ENCODE data around the gene ZNF318.
A peak's percentile ranks its signal among the peaks of the same experiment; 100 is the strongest.
"Not testable (repeated sequence)": the region's sequence is repeated elsewhere in the genome, so short reads cannot be mapped to it uniquely, and the experiment has no call there.

Gene ZNF318

GRCh38 chr6:43376551-43376981 is 7.1 kb upstream of the ZNF318 start:
- Histone ChIP-seq H3K27me3 (no peaks in the 10 kb centered on the region), H3K36me3 (no peaks in the 10 kb centered on the region), H3K4me1 (no peaks in the 10 kb centered on the region), H3K9me3 (no peaks in the 10 kb centered on the region), H3K4me3 (ENCODE audit: low read depth, low read length) (no peak overlapping the region)
- no peak for TF ChIP-seq CTCF (IDR thresholded peaks at IDR 0.05; ENCODE audit: low read depth, low read length)
- DNase-seq: no peak

- Histone ChIP-seq H3K27me3 (no peaks in the 10 kb centered on the region), H3K4me1 (no peaks in the 10 kb centered on the region), H3K36me3 (no peaks in the 10 kb centered on the region), H3K4me3 (ENCODE audit: low read depth, low read length) (no peak overlapping the region), H3K9me3 (no peaks in the 10 kb centered on the region)
- no peak for TF ChIP-seq CTCF (IDR thresholded peaks at IDR 0.05; ENCODE audit: low read depth, low read length)
- DNase-seq: no peak
These were observed 6.2 kb upstream of the ZNF318 start for GRCh38 chr6:43375693-43376092.

DNA sequence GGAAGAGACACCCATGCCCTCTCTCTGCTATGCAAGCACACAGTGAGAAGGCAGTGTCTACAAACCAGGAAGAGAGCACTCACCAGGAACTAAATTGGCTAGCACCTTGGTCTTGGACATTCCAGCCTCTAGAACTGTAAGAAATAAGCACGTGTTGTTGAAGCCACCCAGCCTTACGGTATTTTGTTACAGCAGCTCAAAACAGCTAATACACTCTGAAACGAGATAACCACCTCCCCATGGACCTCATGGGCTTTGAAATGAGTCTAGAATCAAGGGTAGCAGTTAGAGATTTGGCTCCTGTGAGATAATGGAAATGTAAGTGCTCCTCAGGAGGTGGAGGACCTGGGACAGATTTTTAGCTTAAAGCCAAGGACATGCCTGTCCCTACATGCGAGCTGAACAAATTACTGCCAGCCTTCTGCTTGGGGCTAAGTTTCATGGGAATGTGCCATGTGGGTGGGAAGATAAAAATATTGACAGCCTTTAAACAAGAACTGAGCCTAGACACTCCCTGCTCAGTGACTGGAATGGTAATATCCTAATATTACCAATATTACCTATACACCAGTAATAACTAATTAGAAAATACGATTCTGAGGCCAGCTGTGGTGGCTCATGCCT is 3.9 kb upstream of the ZNF318 start:
- no peak overlapping the region for H3K4me3 ChIP-seq (ENCODE audit: low read depth, low read length)
- no peaks in the 10 kb centered on the region for H3K27me3 ChIP-seq
- no peaks in the 10 kb centered on the region for H3K36me3 ChIP-seq
- no peak for DNase-seq
- peaks cover 3% of the 10 kb centered on the region for H3K4me1 ChIP-seq
- TF ChIP-seq CTCF (IDR thresholded peaks at IDR 0.05; ENCODE audit: low read depth, low read length): no peak
- H3K9me3 ChIP-seq: no peaks in the 10 kb centered on the region

DNA sequence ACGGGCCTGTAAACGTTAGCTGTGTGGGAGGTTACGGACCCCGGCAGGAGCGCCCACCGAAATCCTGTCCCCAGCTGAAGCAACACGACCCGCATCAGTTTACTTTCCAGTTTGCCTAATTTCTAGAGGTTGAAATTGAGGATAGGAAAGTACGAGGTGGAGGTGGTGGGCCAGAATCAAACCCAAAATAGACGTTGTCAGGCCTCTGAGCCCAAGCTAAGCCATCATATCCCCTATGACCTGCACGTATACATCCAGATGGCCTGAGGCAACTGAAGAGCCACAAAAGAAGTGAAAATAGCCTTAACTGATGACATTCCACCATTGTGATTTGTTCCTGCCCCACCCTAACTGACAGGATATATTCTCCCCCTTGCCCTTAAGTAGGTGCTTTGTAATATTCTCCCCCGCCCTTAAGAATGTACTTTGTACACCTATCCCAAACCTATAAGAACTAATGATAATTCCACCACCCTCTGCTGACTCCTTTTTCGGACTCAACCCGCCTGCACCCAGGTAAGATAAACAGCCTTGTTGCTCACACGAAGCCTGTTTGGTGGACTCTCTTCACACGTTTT is 645 bp upstream of the ZNF318 start:
- not testable (repeated sequence) for H3K9me3 ChIP-seq, DNase-seq, H3K27me3 ChIP-seq, H3K4me1 ChIP-seq, H3K36me3 ChIP-seq
- H3K4me3 ChIP-seq (ENCODE audit: low read depth, low read length): peak overlapping the region; percentile 40

- peak; percentile 84 for DNase-seq
- peak overlapping the region; percentile 68 for H3K4me3 ChIP-seq (ENCODE audit: low read depth, low read length)
- TF ChIP-seq CTCF (IDR thresholded peaks at IDR 0.05; ENCODE audit: low read depth, low read length): no peak
- no peaks in the 10 kb centered on the region for H3K27me3 ChIP-seq
- H3K4me1 ChIP-seq: peaks cover 3% of the 10 kb centered on the region
- no peaks in the 10 kb centered on the region for H3K9me3 ChIP-seq
- H3K36me3 ChIP-seq: peaks cover 6% of the 10 kb centered on the region
These were observed 937 bp downstream of the ZNF318 start for GRCh38 chr6:43368259-43369160.

DNA sequence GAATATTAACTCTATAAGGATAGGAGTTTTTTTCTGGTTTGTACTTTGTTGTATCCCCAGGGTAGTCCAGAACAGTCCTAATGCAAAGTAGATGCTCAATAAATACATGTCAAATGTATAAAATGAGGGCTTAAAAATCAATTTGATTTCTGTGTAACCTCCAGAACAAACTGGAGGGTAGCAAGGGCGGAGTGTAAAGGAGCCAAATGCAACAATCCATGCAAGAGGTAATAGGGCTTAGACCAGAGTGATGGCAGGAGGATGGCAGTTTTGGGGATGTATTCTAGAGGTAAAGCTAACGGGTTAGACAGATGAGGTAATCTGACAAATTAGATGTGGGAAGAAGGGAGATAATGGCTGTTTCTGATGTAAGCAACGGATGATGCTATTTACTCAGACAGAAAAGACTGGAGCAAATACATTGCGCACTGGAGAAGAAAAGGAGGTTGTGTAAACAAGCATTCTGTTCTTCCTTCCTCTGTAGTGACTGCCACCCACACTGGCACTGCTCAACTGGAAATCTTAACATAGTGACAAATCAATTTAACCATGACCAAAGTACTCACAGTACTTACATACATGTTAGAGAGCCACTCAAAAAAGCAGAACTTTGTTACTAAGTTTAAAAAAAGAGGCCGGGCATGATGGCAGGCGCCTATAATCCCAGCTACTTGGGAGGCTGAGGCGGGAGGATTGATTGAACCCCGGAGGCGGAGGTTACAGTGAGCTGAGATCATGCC is 2.0 kb downstream of the ZNF318 start:
- H3K9me3 ChIP-seq: no peaks in the 10 kb centered on the region
- no peak overlapping the region for H3K4me3 ChIP-seq (ENCODE audit: low read depth, low read length)
- no peak for DNase-seq
- TF ChIP-seq CTCF (IDR thresholded peaks at IDR 0.05; ENCODE audit: low read depth, low read length): no peak
- no peaks in the 10 kb centered on the region for H3K27me3 ChIP-seq
- H3K36me3 ChIP-seq: peaks cover 7% of the 10 kb centered on the region
- peaks cover 3% of the 10 kb centered on the region for H3K4me1 ChIP-seq

Data from BE2C (cell line).